ENCODE results near the gene ALOX5AP. TPM values are rescaled to one million over a fixed set of nuclear protein-coding genes. Genes with fewer than 3 reads are reported as not detected.

ALOX5AP gene
- total RNA-seq, 1 experiment from 2014 or later, result not detected

DNA sequence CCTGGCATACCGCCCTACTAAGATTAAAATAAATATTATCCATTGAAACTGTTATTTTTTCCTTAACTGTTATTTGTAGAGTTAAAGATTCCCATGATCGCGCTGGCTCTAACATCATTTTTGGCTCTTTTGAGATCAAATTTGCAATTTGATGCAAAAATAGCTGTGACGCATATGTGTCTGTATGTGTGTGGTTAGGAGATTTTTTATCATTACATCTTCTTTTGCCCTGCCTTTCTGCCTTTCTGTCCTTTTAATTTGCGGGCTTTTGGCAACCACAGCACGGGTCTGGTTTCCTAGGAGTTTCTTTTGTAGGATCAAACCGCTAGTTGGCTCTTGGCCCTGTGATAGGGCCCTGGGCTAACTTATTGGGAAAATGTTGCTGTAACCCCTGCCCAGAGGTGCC is 37.3 kb upstream of the ALOX5AP start:
- no peak overlapping the region for H3K27ac Mint-ChIP-seq (ENCODE audit: unreplicated experiment)
- DNase-seq, result no peak
- no peaks in the 10 kb centered on the region for H3K9me3 Mint-ChIP-seq (ENCODE audit: low read depth, unreplicated experiment)
- peaks cover 5% of the 10 kb centered on the region for H3K36me3 Mint-ChIP-seq (ENCODE audit: insufficient read depth, unreplicated experiment)
- H3K4me1 Mint-ChIP-seq (ENCODE audit: low read depth, unreplicated experiment), result peaks cover 12% of the 10 kb centered on the region
- CTCF ChIA-PET, result no interaction called here
- peaks cover 13% of the 10 kb centered on the region for H3K27me3 Mint-ChIP-seq (ENCODE audit: unreplicated experiment)
- no TSS peak for BruUV-seq (replicated peaks)
- intact Hi-C loops (cut with micrococcal nuclease; ENCODE audit: unreplicated experiment), result no loop called here
- no peak overlapping the region for H3K4me3 Mint-ChIP-seq (ENCODE audit: low read depth, unreplicated experiment)
- TF ChIP-seq, protein P1, sequence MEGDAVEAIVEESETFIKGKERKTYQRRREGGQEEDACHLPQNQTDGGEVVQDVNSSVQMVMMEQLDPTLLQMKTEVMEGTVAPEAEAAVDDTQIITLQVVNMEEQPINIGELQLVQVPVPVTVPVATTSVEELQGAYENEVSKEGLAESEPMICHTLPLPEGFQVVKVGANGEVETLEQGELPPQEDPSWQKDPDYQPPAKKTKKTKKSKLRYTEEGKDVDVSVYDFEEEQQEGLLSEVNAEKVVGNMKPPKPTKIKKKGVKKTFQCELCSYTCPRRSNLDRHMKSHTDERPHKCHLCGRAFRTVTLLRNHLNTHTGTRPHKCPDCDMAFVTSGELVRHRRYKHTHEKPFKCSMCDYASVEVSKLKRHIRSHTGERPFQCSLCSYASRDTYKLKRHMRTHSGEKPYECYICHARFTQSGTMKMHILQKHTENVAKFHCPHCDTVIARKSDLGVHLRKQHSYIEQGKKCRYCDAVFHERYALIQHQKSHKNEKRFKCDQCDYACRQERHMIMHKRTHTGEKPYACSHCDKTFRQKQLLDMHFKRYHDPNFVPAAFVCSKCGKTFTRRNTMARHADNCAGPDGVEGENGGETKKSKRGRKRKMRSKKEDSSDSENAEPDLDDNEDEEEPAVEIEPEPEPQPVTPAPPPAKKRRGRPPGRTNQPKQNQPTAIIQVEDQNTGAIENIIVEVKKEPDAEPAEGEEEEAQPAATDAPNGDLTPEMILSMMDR (IDR thresholded peaks at IDR 0.05; ENCODE audit: unreplicated experiment), result no peak

DNA sequence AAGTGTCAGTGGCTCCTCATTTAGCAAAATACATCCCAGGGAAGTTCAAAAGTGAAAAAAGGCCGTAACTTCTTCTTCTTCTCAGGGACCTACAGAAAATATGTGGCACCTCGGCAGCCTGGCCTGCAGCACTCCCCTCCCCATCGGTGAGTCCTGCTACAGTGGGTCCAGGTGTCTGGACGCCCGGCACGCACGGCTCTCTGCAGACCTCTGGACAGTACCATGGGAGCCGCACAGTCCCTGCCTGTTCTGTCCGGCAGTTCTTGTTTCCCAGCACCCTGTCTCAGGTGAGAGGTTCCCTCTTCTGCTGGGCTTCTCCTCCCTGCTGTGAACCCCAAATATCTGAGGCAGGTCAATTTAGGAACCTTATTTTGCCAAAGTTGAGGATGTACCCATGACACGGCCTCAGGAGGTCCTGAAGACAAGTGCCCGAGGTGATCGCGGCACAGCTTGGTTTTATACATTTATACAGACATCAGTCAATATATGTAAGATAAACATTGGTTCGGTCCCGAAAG is 36.8 kb upstream of the ALOX5AP start:
- CTCF ChIA-PET, result no interaction called here
- no peaks in the 10 kb centered on the region for H3K9me3 Mint-ChIP-seq (ENCODE audit: low read depth, unreplicated experiment)
- intact Hi-C loops (cut with micrococcal nuclease; ENCODE audit: unreplicated experiment), result no loop called here
- DNase-seq, result no peak
- peaks cover 5% of the 10 kb centered on the region for H3K36me3 Mint-ChIP-seq (ENCODE audit: insufficient read depth, unreplicated experiment)
- no peak overlapping the region for H3K4me3 Mint-ChIP-seq (ENCODE audit: low read depth, unreplicated experiment)
- BruUV-seq (replicated peaks), result no TSS peak
- H3K4me1 Mint-ChIP-seq (ENCODE audit: low read depth, unreplicated experiment), result peaks cover 12% of the 10 kb centered on the region
- H3K27ac Mint-ChIP-seq (ENCODE audit: unreplicated experiment), result no peak overlapping the region
- peaks cover 13% of the 10 kb centered on the region for H3K27me3 Mint-ChIP-seq (ENCODE audit: unreplicated experiment)
- TF ChIP-seq, protein P1 (IDR thresholded peaks at IDR 0.05; ENCODE audit: unreplicated experiment), result no peak

DNA sequence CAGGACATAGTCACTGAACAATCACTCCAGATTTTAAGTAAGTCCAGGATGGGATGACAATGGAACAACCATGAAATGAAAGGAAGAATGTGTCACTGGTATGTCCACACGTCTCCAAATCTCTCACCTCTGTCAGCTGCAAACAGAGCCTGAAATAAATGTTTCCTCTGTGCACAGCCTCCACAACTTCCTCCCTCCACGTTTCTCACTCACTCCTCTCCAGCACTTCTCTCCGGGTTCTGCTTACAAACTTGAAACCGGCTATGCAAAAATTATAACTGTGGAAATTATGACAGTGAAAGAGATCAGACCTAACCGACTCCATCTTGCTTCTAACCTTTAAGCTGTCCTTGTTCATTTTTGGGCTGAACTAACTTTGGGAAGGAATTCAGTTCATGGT is 35.0 kb upstream of the ALOX5AP start:
- TF ChIP-seq, protein P1 (IDR thresholded peaks at IDR 0.05; ENCODE audit: unreplicated experiment), result no peak
- CTCF ChIA-PET, result no interaction called here
- Mint-ChIP-seq H3K9me3 (ENCODE audit: low read depth, unreplicated experiment) (no peaks in the 10 kb centered on the region), H3K4me1 (ENCODE audit: low read depth, unreplicated experiment) (peaks cover 12% of the 10 kb centered on the region), H3K27me3 (ENCODE audit: unreplicated experiment) (peaks cover under 1% of the 10 kb centered on the region), H3K27ac (ENCODE audit: unreplicated experiment) (no peak overlapping the region), H3K36me3 (ENCODE audit: insufficient read depth, unreplicated experiment) (peaks cover 5% of the 10 kb centered on the region), H3K4me3 (ENCODE audit: low read depth, unreplicated experiment) (no peak overlapping the region)
- DNase-seq, result no peak
- intact Hi-C loops (cut with micrococcal nuclease; ENCODE audit: unreplicated experiment), result no loop called here
- BruUV-seq (replicated peaks), result no TSS peak

DNA sequence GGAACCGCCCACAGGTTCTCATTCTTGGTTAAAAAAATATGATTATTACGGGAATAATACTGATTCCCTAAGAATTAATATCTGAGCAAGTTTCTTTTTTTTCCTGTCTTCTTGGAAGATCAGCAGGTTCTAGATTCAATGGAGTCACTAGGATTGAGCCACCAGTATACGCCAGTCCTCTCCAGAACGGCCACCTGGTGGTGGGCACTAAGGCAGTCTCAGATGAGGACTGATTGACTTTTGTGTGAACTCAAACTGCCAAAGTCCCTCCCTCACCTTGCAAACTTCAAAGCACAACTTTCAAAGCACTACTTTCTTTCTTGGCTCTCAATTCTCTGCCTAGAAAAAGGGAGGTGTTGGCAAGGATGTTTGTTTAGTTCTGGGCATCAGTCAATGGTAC is 33.3 kb upstream of the ALOX5AP start:
- Mint-ChIP-seq H3K4me3 (ENCODE audit: low read depth, unreplicated experiment) (no peak overlapping the region), H3K4me1 (ENCODE audit: low read depth, unreplicated experiment) (peaks cover 9% of the 10 kb centered on the region), H3K27me3 (ENCODE audit: unreplicated experiment) (no peaks in the 10 kb centered on the region), H3K9me3 (ENCODE audit: low read depth, unreplicated experiment) (no peaks in the 10 kb centered on the region), H3K27ac (ENCODE audit: unreplicated experiment) (no peak overlapping the region), H3K36me3 (ENCODE audit: insufficient read depth, unreplicated experiment) (peaks cover 5% of the 10 kb centered on the region)
- DNase-seq, result no peak
- intact Hi-C loops (cut with micrococcal nuclease; ENCODE audit: unreplicated experiment), result no loop called here
- BruUV-seq (replicated peaks), result no TSS peak
- TF ChIP-seq, protein P1 (IDR thresholded peaks at IDR 0.05; ENCODE audit: unreplicated experiment), result no peak
- CTCF ChIA-PET, result no interaction called here

All from Calu3 (cell line).